Neural progenitor cell (in vitro differentiated cells): ENCODE measurements around the gene CHD2. TPM values are rescaled to one million over a fixed set of nuclear protein-coding genes. Genes with fewer than 3 reads are reported as not detected.

Experiments used
- DNase-seq: peaks from one replicate; pipeline ENCODE4 v3.0.0-alpha.2; 2016; ENCODE audit warnings: low spot score
- H2AFZ ChIP-seq: fragments of 200-600 bp; sonication (generic); replicated peaks from 2 replicates; pipeline ENCODE4 v1.6.1; 2016; ENCODE audit warnings: antibody characterized with exemption
- H3F3A ChIP-seq: fragments of 200-600 bp; sonication (generic); 2 replicates; pipeline ENCODE4 v1.6.1; 2016; ENCODE audit warnings: antibody characterized with exemption, low read depth
- H3K27ac ChIP-seq: fragments of 200-600 bp; sonication (generic); 2 replicates; pipeline ENCODE4 v1.5.1; 2016; ENCODE audit warnings: mild to moderate bottlenecking
- H3K27me3 ChIP-seq: fragments of 200-600 bp; sonication (generic); 2 replicates; pipeline ENCODE4 v1.6.1; 2016; ENCODE audit warnings: mild to moderate bottlenecking, moderate library complexity
- H3K36me3 ChIP-seq: fragments of 200-600 bp; sonication (generic); 2 replicates; pipeline ENCODE4 v1.5.1; 2016
- H3K4me1 ChIP-seq: fragments of 200-600 bp; sonication (generic); 2 replicates; pipeline ENCODE4 v1.6.1; 2016; ENCODE audit warnings: mixed run types
- H3K4me2 ChIP-seq: fragments of 200-600 bp; sonication (generic); 2 replicates; pipeline ENCODE4 v1.6.1; 2016
- H3K4me3 ChIP-seq: fragments of 200-600 bp; sonication (generic); 2 replicates; pipeline ENCODE4 v1.5.1; 2016
- H3K79me2 ChIP-seq: fragments of 200-600 bp; sonication (generic); 2 replicates; pipeline ENCODE4 v1.6.1; 2016; ENCODE audit warnings: low read depth
- H3K9ac ChIP-seq: fragments of 200-600 bp; sonication (generic); 2 replicates; pipeline ENCODE4 v1.6.1; 2016
- H3K9me3 ChIP-seq: fragments of 200-600 bp; sonication (generic); 2 replicates; pipeline ENCODE4 v1.5.1; 2016; ENCODE audit warnings: low read depth
- H4K20me1 ChIP-seq: fragments of 200-600 bp; sonication (generic); 2 replicates; pipeline ENCODE4 v1.6.1; 2016; ENCODE audit warnings: low read depth
- H3K27ac Mint-ChIP-seq: 3 replicates; pipeline ENCODE4 v1.8.0; 2021; ENCODE audit warnings: mixed read lengths
- H3K27me3 Mint-ChIP-seq: 2 replicates; pipeline ENCODE4 v1.8.0; 2022; ENCODE audit warnings: low read depth, mild to moderate bottlenecking, inconsistent platforms, moderate library complexity, mixed read lengths; ENCODE audit not compliant: insufficient read depth
- H3K36me3 Mint-ChIP-seq: 3 replicates; pipeline ENCODE4 v1.8.0; 2021; ENCODE audit warnings: mixed read lengths
- H3K4me1 Mint-ChIP-seq: 3 replicates; pipeline ENCODE4 v1.8.0; 2021; ENCODE audit warnings: mixed read lengths
- H3K4me3 Mint-ChIP-seq: 3 replicates; pipeline ENCODE4 v1.8.0; 2021; ENCODE audit warnings: mild to moderate bottlenecking, moderate library complexity, mixed read lengths
- H3K9me3 Mint-ChIP-seq: 3 replicates; pipeline ENCODE4 v1.8.0; 2020; ENCODE audit warnings: mixed read lengths
- EZH2 ChIP-seq: fragments of 200-600 bp; sonication (generic); IDR thresholded peaks from 2 replicates; pipeline ENCODE4 v1.6.1; 2017; ENCODE audit warnings: antibody characterized with exemption, mild to moderate bottlenecking, moderate library complexity
- EZH2phosphoT487 ChIP-seq: fragments of 200-600 bp; sonication (generic); IDR thresholded peaks from 2 replicates; pipeline ENCODE4 v1.6.1; 2017; ENCODE audit warnings: antibody characterized with exemption
- total RNA-seq: library from RNA; depleted of rRNA; stranded (reverse); fragments of >200 nt; gene quantifications from 2 replicates; pipeline ENCODE4 v1.2.3, GENCODE V29; 2015; ENCODE audit warnings: low replicate concordance
- TF ChIP-seq, protein P1 (sequence below): fragments of 200-600 bp; sonication (generic); IDR thresholded peaks from 2 replicates; pipeline ENCODE4 v1.5.1; 2017; ENCODE audit warnings: antibody characterized with exemption, mild to moderate bottlenecking

Gene CHD2
- total RNA-seq, 1 donor from 2014 or later, result 128 TPM

DNA sequence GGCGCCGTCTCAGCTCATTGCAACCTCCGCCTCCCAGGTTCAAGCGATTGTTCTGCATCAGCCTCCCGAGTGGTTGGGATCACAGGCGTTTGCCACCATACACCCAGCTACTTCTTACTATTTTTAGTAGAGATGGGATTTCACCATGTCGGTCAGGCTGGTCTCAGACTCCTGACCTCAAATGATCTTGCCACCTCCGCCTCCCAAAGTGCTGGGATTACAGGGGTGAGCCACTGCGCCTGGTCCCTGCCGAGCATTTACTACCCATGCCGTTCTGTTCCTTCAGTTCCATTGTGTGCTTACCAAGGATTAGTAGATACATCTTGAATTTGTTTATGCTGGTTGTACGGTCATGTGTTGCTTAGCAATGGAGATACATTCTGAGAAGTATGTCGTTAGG is 10.3 kb downstream of the CHD2 start:
- Histone ChIP-seq H3K9me3 (no peaks in the 10 kb centered on the region), H4K20me1 (peaks cover 84% of the 10 kb centered on the region), H3K4me2 (no peak overlapping the region), H3K79me2 (peaks cover 100% of the 10 kb centered on the region), H3F3A (peaks cover 92% of the 10 kb centered on the region), H3K4me3 (no peak overlapping the region), H3K27me3 (no peaks in the 10 kb centered on the region), H3K4me1 (peaks cover 39% of the 10 kb centered on the region), H2AFZ (no peak overlapping the region), H3K9ac (no peak overlapping the region), H3K27ac (no peak overlapping the region), H3K36me3 (no peaks in the 10 kb centered on the region)
- Mint-ChIP-seq H3K36me3 (peaks cover 60% of the 10 kb centered on the region), H3K27ac (peak overlapping the region; percentile 57), H3K4me1 (peaks cover 63% of the 10 kb centered on the region), H3K4me3 (no peak overlapping the region), H3K27me3 (peaks cover 2% of the 10 kb centered on the region), H3K9me3 (peaks cover 15% of the 10 kb centered on the region)
- no peak for DNase-seq
- TF ChIP-seq EZH2phosphoT487 (no peak), EZH2 (no peak)
- TF ChIP-seq, protein P1, sequence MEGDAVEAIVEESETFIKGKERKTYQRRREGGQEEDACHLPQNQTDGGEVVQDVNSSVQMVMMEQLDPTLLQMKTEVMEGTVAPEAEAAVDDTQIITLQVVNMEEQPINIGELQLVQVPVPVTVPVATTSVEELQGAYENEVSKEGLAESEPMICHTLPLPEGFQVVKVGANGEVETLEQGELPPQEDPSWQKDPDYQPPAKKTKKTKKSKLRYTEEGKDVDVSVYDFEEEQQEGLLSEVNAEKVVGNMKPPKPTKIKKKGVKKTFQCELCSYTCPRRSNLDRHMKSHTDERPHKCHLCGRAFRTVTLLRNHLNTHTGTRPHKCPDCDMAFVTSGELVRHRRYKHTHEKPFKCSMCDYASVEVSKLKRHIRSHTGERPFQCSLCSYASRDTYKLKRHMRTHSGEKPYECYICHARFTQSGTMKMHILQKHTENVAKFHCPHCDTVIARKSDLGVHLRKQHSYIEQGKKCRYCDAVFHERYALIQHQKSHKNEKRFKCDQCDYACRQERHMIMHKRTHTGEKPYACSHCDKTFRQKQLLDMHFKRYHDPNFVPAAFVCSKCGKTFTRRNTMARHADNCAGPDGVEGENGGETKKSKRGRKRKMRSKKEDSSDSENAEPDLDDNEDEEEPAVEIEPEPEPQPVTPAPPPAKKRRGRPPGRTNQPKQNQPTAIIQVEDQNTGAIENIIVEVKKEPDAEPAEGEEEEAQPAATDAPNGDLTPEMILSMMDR, result no peak

DNA sequence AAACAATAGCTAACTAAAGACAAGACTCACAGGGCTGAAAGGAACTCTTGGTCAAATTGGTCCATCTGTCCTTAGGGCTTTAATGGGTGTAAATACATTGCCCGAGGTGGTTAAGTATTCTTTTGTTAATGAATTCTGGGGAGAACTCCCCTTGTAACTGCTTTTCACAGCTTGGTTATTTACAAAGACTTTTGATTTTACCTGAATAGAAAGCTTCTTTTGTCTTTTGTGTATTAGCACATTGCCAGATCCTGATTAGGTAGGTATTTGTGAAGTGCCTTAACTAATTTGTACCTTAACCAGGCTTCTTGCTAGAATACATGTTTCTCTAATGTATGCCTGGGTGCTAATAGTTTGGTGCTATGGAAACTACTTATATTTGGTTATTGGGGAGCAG is 14.0 kb downstream of the CHD2 start:
- peaks cover 53% of the 10 kb centered on the region for H3K36me3 Mint-ChIP-seq
- peak overlapping the region; percentile 15 for H3K4me2 ChIP-seq
- H3K9ac ChIP-seq, result no peak overlapping the region
- no peak for DNase-seq
- no peak overlapping the region for H2AFZ ChIP-seq
- peaks cover 47% of the 10 kb centered on the region for H3K4me1 Mint-ChIP-seq
- no peaks in the 10 kb centered on the region for H3K36me3 ChIP-seq
- no peak overlapping the region for H3K4me3 Mint-ChIP-seq
- H3K27ac Mint-ChIP-seq, result peak overlapping the region; percentile 9
- H3K79me2 ChIP-seq, result peaks cover 100% of the 10 kb centered on the region
- TF ChIP-seq EZH2phosphoT487, result no peak
- no peaks in the 10 kb centered on the region for H3K9me3 ChIP-seq
- H3K27me3 Mint-ChIP-seq, result peaks cover 2% of the 10 kb centered on the region
- H3K9me3 Mint-ChIP-seq, result peaks cover 15% of the 10 kb centered on the region
- H3F3A ChIP-seq, result peaks cover 85% of the 10 kb centered on the region
- peaks cover 55% of the 10 kb centered on the region for H4K20me1 ChIP-seq
- peaks cover 21% of the 10 kb centered on the region for H3K4me1 ChIP-seq
- peak overlapping the region; percentile 86 for H3K27ac ChIP-seq
- H3K4me3 ChIP-seq, result no peak overlapping the region
- H3K27me3 ChIP-seq, result no peaks in the 10 kb centered on the region

- no peaks in the 10 kb centered on the region for H3K9me3 ChIP-seq
- H3K9me3 Mint-ChIP-seq, result peaks cover 15% of the 10 kb centered on the region
- H3K4me3 Mint-ChIP-seq, result no peak overlapping the region
- peaks cover 51% of the 10 kb centered on the region for H4K20me1 ChIP-seq
- H3K9ac ChIP-seq, result no peak overlapping the region
- no peak overlapping the region for H2AFZ ChIP-seq
- H3K4me1 Mint-ChIP-seq, result peaks cover 45% of the 10 kb centered on the region
- peak overlapping the region; percentile 15 for H3K4me2 ChIP-seq
- peaks cover 79% of the 10 kb centered on the region for H3F3A ChIP-seq
- no peak for DNase-seq
- peaks cover 48% of the 10 kb centered on the region for H3K36me3 Mint-ChIP-seq
- peaks cover under 1% of the 10 kb centered on the region for H3K36me3 ChIP-seq
- peak overlapping the region; percentile 62 for H3K27ac Mint-ChIP-seq
- H3K27me3 ChIP-seq, result no peaks in the 10 kb centered on the region
- TF ChIP-seq EZH2 (no peak), EZH2phosphoT487 (no peak)
- TF ChIP-seq, protein P1, result no peak
- H3K4me3 ChIP-seq, result no peak overlapping the region
- peaks cover 100% of the 10 kb centered on the region for H3K79me2 ChIP-seq
- H3K27me3 Mint-ChIP-seq, result no peaks in the 10 kb centered on the region
- peak overlapping the region; percentile 86 for H3K27ac ChIP-seq
- peaks cover 27% of the 10 kb centered on the region for H3K4me1 ChIP-seq
These were observed 14.7 kb downstream of the CHD2 start for GRCh38 chr15:92914768-92915221.

- H3K4me3 Mint-ChIP-seq, result no peak overlapping the region
- H3K27me3 Mint-ChIP-seq, result no peaks in the 10 kb centered on the region
- Histone ChIP-seq H3K9me3 (no peaks in the 10 kb centered on the region), H3K9ac (no peak overlapping the region), H3K4me3 (no peak overlapping the region), H3F3A (peaks cover 69% of the 10 kb centered on the region), H3K36me3 (peaks cover 4% of the 10 kb centered on the region), H3K79me2 (peaks cover 100% of the 10 kb centered on the region), H3K27me3 (no peaks in the 10 kb centered on the region), H3K4me2 (no peak overlapping the region), H3K27ac (peak overlapping the region; percentile 86), H4K20me1 (peaks cover 51% of the 10 kb centered on the region), H2AFZ (no peak overlapping the region), H3K4me1 (peaks cover 38% of the 10 kb centered on the region)
- no peak for DNase-seq
- TF ChIP-seq EZH2phosphoT487 (no peak), EZH2 (no peak)
- TF ChIP-seq, protein P1, result no peak
- peaks cover 10% of the 10 kb centered on the region for H3K9me3 Mint-ChIP-seq
- H3K36me3 Mint-ChIP-seq, result peaks cover 49% of the 10 kb centered on the region
- no peak overlapping the region for H3K27ac Mint-ChIP-seq
- H3K4me1 Mint-ChIP-seq, result peaks cover 45% of the 10 kb centered on the region
These were observed 15.8 kb downstream of the CHD2 start for GRCh38 chr15:92915766-92916435.
